Measurements from ENCODE around the gene OR51L1. TPM values are rescaled to one million over a fixed set of nuclear protein-coding genes. Genes with fewer than 3 reads are reported as not detected.
"Not testable (repeated sequence)": the region's sequence is repeated elsewhere in the genome, so short reads cannot be mapped to it uniquely, and the experiment has no call there.

The OR51L1 gene, protein sequence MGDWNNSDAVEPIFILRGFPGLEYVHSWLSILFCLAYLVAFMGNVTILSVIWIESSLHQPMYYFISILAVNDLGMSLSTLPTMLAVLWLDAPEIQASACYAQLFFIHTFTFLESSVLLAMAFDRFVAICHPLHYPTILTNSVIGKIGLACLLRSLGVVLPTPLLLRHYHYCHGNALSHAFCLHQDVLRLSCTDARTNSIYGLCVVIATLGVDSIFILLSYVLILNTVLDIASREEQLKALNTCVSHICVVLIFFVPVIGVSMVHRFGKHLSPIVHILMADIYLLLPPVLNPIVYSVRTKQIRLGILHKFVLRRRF
- total RNA-seq (2014; rRNA removed; shearing (Covaris generic); ENCODE audit: low replicate concordance), result not detected in 2 replicates

DNA sequence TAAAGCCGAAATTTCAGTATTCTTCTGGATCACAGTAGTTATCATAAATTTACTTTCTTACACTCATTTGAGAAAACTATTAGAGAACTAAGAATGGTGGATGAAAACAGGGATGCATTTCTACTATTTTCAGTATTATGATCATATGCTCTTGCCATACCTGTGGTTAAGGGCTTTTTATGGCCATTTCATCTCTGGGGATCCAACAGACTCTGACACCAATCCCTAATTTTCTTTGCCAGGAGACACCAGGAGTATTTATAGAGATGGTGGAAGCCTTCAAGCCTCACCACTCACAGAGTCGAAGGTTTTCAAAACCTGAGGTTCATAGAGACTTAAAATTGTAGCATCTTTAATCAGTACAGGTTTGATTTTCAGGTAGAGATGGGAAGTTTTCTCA is at the start of gene OR51L1:
Gene OR51L1, plus strand, starts transcription at position 301 of the 400 bp plus-strand sequence. CDS start 4,132 bp downstream, outside the sequence.
- no peak within 1 kb of the TSS for H3K4me3 ChIP-seq
- DNase-seq, result no peak
- no peaks in the 10 kb centered on the region for H3K27me3 ChIP-seq
- no peaks in the 10 kb centered on the region for H3K36me3 ChIP-seq
- H3K9me3 ChIP-seq, result no peaks in the 10 kb centered on the region

DNA sequence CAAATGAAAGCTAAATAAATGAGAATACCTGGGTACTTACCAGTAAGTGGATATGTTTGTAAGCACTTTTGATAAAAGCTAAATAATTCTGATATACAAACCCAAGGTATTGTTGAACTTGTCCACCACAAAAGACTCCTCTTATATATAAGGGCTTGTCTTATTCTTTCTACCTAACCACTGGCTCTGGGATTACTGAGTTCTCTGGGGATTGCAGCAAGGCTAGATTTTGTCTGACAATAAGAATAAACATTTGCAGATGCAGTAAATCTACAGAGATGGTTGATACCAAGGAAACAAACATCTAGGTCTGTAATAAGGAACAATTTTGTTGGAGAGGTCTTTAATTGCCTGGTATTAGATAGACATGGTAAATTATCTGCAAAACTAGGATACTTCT is 47.1 kb upstream of the OR51L1 start, which contains the start of gene OR51A4:
Gene OR51A4, minus strand, starts transcription at position 101 of the 400 bp plus-strand sequence. CDS start 505 bp downstream, outside the sequence.
- H3K9me3 ChIP-seq, result no peaks in the 10 kb centered on the region
- no peaks in the 10 kb centered on the region for H3K27me3 ChIP-seq
- H3K36me3 ChIP-seq, result no peaks in the 10 kb centered on the region
- no peak for DNase-seq
- no peak within 1 kb of the TSS for H3K4me3 ChIP-seq

DNA sequence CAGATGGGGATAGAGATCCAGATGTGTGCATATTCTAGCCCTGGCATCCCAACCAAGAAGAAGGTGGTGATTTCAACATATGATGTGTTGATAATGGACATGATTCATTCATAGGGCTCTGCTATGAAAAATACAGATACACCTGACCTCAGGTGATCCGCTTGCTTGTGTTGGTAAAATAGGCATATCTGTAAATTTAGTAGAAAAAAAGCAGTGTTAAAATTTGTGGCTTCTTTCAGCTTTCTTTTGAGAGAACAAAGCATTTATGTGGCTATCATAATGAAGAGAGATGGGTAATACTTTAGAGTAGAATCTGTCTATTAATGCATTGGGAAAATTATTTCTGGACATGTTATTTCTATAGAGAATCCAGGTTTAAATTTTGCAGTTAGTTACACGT is 39.0 kb upstream of the OR51L1 start, which contains the start of gene OR51A2:
Gene OR51A2, minus strand, starts transcription at position 101 of the 400 bp plus-strand sequence. Its CDS starts 0 bp downstream, at position 101.
- not testable (repeated sequence) for H3K36me3 ChIP-seq, H3K27me3 ChIP-seq, H3K9me3 ChIP-seq, H3K4me3 ChIP-seq, DNase-seq

DNA sequence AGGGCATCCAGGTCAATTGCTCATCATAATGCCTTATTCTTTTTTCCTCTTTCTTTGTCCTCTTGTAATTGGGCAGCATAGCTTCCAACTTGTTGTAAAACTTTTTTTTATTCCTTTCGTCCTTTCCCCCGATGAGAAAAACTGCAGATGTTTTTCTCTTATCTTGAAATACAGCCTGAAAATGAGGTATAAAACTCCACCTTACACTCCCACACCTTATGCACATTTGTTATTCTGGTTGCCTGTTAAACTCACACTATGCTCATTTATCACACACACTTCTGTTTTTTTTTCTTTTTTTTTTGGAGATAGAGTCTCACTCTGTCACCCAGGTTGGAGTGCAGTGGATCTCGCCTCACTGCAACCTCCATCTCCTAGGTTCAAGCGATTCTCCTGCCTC is 37.3 kb upstream of the OR51L1 start:
- Histone ChIP-seq H3K4me3 (no peak overlapping the region), H3K27me3 (no peaks in the 10 kb centered on the region), H3K36me3 (no peaks in the 10 kb centered on the region), H3K9me3 (no peaks in the 10 kb centered on the region)
- no peak for DNase-seq

DNA sequence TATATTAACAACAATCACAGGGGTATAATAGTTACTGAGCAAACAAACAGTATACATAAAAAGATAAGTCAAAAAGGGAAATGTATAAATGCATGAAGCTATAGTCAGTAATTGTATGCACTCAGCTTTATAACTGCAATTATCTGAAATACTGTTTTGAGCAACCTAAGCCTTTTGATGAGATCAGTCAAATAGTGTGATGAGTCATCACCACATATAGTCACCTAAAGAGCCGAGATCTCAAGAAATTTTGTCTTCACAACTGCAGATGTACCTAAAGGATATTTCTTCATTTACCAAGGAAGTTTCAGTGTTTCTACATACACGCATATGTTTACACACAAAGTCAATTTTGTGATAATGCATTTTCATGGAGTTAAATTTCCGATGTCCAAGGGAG is 33.8 kb upstream of the OR51L1 start:
- Histone ChIP-seq H3K4me3 (no peak overlapping the region), H3K36me3 (no peaks in the 10 kb centered on the region), H3K27me3 (no peaks in the 10 kb centered on the region), H3K9me3 (peaks cover 8% of the 10 kb centered on the region)
- DNase-seq, result no peak

DNA sequence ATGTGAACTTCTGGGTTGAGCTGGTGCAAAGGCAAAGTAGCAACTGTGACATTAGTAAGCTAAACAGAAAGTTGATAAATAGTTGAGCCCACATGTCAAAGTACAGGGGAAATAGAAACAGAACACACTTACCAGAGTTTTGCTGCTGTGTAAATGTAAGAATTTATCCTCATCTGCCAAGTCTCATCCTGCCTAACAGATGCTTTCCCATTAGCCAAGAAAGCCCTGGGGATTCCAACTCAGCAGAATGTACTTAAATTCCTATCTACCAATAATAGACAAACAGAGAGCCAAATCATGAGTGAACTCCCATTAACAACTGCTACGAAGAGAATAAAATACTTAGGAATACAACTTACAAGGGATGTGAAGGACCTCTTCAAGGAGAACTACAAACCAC is 31.8 kb upstream of the OR51L1 start:
- Histone ChIP-seq H3K9me3 (peaks cover 8% of the 10 kb centered on the region), H3K27me3 (no peaks in the 10 kb centered on the region)
- DNase-seq, result peak; percentile 2

DNA sequence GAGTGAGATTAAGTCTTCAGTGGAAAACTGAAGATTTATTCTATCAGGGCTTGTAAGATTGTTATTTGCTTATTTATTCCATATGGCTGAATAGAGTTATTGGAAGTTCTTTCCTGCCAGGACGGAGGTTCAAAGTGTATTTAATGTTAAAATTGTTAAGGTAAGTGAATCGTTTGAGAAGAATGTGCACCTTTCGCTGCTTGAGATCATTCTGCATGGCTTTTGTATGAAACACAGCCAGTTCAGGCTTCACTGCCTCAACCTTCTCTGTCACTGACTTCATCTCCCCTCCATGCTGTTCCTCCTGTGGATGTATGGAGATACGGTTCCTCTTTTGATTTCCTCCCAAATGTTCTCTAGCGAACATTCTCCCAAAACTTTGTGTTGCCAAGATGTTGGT is 19.2 kb upstream of the OR51L1 start:
- no peaks in the 10 kb centered on the region for H3K27me3 ChIP-seq
- H3K9me3 ChIP-seq, result no peaks in the 10 kb centered on the region
- no peak overlapping the region for H3K4me3 ChIP-seq
- DNase-seq, result no peak
- no peaks in the 10 kb centered on the region for H3K36me3 ChIP-seq

More for the DNA sequence above, 31.8 kb upstream of the OR51L1 start:
- H3K36me3 ChIP-seq, result no peaks in the 10 kb centered on the region
- no peak overlapping the region for H3K4me3 ChIP-seq

DNA sequence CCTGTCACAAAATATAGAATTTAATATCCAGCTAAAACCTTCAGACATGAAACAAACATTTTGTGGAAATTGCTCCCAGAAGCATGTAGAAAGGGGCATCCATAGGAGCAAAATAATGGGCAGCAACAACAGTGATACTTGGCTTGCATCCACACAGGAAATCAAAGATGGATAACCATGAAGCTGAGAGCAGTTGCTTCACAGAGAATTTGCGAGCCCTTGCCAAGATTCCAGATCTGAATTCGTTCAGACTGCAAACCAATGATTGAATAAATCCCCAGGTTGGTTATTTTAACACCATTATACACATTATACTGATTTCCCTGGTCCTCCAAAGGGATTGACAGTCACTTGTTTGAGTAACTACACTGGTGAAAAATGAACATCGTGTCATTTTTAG is 15.6 kb upstream of the OR51L1 start:
- Histone ChIP-seq H3K4me3 (no peak overlapping the region), H3K9me3 (no peaks in the 10 kb centered on the region), H3K36me3 (no peaks in the 10 kb centered on the region), H3K27me3 (no peaks in the 10 kb centered on the region)
- DNase-seq, result peak; percentile 42

DNA sequence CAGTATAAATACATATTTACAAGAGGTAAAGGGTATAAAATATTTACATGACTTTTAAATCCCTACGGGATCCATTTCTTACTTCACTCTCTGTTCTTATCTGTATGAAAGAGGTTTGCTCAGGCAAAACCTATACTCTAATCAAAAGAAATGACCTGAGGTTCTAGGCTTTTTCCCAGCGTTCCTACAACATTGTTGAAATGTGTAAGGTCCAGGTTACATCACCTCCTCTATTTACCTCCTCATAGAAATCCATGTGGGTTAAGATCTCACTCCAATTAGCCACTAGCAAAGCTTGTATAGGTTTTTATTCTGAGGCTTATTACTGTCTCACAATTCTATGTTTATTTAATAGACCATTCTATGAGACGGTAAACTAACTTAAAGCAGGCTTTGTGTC is 12.0 kb upstream of the OR51L1 start:
- Histone ChIP-seq H3K36me3 (no peaks in the 10 kb centered on the region), H3K27me3 (no peaks in the 10 kb centered on the region), H3K4me3 (no peak overlapping the region), H3K9me3 (no peaks in the 10 kb centered on the region)
- DNase-seq, result no peak

DNA sequence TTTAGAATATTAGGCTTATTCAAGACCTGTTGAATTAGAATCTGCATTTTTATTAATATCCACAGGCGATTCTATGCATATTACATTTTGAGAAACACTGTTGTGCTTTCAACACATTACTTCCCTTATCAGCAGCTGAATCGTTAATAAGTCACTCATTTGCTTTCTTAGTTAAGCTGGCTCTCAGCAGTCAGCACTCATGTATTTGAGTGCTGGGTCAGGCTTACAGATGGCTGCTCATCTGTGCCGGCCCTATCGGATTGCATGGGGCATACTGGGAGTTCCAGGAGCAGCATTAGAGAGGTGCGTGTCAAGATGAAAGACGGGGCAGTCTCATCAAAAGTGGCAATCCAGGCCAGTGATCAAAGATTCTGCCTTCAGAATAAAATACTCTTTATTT is 10.8 kb upstream of the OR51L1 start:
- no peak for DNase-seq
- H3K27me3 ChIP-seq, result no peaks in the 10 kb centered on the region
- H3K36me3 ChIP-seq, result no peaks in the 10 kb centered on the region
- H3K4me3 ChIP-seq, result no peak overlapping the region
- no peaks in the 10 kb centered on the region for H3K9me3 ChIP-seq

DNA sequence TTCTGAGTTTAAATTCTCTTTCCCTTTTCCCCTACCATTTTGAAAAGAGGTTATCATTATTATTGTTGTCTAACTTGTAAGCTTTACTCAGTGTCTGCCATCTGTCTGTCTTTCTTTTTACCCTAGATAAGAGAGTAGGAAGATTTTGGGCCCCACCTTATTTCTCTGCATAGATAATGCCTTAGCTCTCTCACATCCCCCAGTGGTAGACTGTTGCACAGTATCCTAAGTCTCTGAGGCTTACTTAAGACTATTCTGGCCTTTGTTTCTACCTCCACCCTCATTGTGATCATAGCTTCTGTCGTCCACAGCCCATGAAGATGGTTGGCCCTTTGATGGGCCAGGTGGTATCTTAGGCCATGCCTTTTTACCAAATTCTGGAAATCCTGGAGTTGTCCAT is 3.6 kb upstream of the OR51L1 start:
- DNase-seq, result no peak
- Histone ChIP-seq H3K4me3 (no peak overlapping the region), H3K9me3 (no peaks in the 10 kb centered on the region)

DNA sequence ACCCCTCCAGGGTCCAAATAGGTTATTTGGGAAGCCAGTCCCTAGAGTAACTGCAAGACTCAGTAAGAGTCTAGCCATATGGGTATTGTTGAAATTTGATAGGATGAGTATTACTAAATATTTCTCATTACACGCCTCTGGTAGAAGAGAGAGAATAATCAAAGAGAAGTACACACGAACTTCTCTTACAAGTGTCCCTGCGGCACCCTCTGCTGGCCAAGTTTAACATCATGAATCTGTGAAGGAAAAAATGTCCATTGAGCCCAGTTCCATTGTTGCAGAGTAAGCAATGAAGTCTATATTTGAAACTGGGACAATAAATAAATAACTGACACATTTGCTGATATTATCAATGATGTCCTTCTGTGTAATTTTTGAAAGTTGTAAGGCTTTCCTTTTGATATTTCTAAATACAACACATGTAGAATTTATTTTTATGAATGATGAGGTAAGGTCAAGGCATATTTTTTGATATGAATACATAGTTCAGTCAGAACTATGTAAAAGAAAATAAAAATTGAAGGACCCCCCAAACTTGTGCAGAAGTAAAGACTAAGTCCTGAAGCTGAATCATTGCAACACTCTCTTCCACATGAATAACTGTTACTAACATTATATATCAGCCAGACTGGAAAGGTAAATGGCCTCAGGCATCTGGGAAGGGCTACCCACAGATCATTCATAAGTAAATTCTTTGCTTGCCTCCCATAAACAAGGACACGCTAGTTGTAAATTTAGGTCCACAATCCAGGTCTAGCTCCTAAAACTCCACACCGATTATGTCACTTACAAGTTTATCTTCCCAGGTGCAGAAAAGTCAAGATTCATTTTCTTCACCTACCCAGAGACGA is 10.0 kb downstream of the OR51L1 start:
- no peak overlapping the region for H3K4me3 ChIP-seq
- H3K27me3 ChIP-seq, result no peaks in the 10 kb centered on the region
- peak; percentile 46 for DNase-seq
- no peaks in the 10 kb centered on the region for H3K36me3 ChIP-seq
- H3K9me3 ChIP-seq, result no peaks in the 10 kb centered on the region; the same call in 1 of the 2 replicates

More for the DNA sequence above, 3.6 kb upstream of the OR51L1 start:
- H3K36me3 ChIP-seq, result no peaks in the 10 kb centered on the region
- H3K27me3 ChIP-seq, result no peaks in the 10 kb centered on the region

DNA sequence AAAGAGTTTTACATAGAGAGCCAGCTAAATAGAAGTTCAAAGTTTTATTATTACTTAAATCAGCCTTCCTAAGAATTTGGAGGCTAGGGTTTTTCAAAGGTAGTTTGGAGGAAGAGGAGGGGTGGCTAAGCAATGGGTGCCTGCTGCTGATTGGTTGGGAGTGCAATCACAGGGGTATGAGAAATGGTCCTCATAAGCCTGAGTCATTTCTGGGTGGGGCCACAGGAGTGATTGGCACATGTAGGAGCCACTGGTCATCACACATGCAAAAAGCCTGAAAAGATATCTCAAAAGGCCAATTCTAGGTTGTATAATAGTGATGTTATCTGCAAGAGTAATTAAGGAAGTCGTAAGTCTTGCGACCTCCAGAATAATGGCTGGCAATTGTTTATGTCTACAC is 12.9 kb downstream of the OR51L1 start:
- Histone ChIP-seq H3K36me3 (no peaks in the 10 kb centered on the region), H3K9me3 (no peaks in the 10 kb centered on the region; the same call in 1 of the 2 replicates), H3K4me3 (no peak overlapping the region), H3K27me3 (no peaks in the 10 kb centered on the region)
- DNase-seq, result peak; percentile 6

DNA sequence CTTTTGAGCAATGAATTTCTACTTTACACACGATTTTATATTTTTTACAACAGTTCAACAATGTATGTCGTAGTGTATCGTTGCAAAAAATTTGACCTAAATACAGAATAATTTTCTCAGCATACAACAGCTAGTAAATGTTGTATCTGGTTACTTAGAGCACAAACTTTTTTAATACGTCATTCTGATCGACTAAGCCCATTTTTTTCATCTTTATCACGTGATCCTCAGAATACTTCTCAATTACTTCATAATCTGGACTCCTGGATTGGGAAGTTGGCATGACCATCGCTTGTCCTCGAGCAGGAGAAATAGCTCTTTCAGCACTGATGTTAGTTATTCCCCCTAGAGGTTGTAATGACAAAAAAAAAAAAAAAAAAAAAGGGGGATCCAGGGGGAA is 16.6 kb downstream of the OR51L1 start:
- DNase-seq, result no peak
- H3K9me3 ChIP-seq, result no peaks in the 10 kb centered on the region
- H3K27me3 ChIP-seq, result no peaks in the 10 kb centered on the region
- no peak overlapping the region for H3K4me3 ChIP-seq
- H3K36me3 ChIP-seq, result no peaks in the 10 kb centered on the region

DNA sequence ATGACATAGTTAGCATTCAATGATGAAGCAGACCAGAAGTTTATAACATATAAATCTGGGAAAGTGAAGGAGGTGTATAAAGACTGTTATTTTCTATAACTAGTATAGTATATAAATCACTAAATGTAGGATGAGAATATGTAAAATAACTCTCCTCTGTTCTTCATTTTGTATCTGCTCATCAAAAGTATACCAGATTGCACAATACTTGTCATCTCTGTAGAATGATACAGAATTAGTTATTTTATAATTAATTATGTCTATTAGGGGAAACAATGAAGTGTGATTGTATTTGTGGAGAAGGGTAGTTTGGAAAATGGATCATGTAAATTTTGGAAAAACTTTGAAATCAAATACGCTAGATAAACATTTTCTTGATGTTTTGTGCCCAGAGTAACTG is 18.4 kb downstream of the OR51L1 start:
- no peak for DNase-seq
- Histone ChIP-seq H3K4me3 (no peak overlapping the region), H3K27me3 (peaks cover 3% of the 10 kb centered on the region; the same call in 1 of the 2 replicates), H3K9me3 (no peaks in the 10 kb centered on the region), H3K36me3 (no peaks in the 10 kb centered on the region)

DNA sequence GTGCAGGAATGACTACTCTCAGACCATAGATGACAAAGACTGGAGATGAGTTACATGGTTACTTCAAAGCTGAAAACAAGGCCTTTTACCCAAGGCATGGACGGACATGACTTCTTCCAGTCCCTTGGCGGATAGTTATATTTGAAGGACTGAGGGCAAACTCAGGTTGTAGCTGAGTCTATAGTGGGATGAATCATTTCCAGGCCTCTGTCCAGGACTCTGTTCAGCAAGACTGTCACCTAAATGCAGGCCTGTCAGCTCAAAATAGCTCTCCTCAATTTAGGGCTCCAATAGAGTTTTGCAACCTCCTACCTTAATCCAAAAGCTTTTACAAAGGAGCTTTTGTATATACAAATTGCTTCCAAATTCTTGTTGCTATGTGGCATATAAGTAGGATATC is 27.3 kb downstream of the OR51L1 start:
- DNase-seq, result no peak
- no peak overlapping the region for H3K4me3 ChIP-seq

DNA sequence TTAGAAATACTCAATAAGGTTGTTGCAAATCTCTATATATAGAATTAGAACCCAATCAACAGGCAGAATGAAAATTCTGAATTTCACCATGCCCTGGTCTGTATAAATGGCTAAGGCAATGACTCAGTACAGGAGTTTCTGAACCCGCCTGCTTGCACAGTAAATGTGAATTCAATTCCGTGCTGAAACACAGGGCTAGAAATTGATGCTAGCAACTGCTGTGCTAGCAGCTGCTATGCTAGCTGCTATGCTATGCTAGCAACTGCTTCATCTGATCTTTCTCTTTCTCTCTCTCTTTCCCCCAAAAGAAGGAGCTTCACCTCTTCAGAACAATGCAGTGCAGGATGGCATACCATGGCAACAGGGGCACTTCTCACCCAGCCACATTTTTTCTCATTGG is 42.0 kb downstream of the OR51L1 start:
- Histone ChIP-seq H3K36me3 (no peaks in the 10 kb centered on the region), H3K27me3 (no peaks in the 10 kb centered on the region), H3K9me3 (no peaks in the 10 kb centered on the region), H3K4me3 (no peak overlapping the region)
- DNase-seq, result no peak

More for the DNA sequence above, 27.3 kb downstream of the OR51L1 start:
- Histone ChIP-seq H3K36me3 (no peaks in the 10 kb centered on the region), H3K27me3 (peaks cover 3% of the 10 kb centered on the region; the same call in 1 of the 2 replicates), H3K9me3 (0 out of 2 replicates have a peak, but pooled peaks cover 5% of the 10 kb centered on the region)

Measured in MG63 (cell line).